ENCODE data around the gene SCEL.
"Not testable (repeated sequence)": the region's sequence is repeated elsewhere in the genome, so short reads cannot be mapped to it uniquely, and the experiment has no call there.

Gene SCEL

DNA sequence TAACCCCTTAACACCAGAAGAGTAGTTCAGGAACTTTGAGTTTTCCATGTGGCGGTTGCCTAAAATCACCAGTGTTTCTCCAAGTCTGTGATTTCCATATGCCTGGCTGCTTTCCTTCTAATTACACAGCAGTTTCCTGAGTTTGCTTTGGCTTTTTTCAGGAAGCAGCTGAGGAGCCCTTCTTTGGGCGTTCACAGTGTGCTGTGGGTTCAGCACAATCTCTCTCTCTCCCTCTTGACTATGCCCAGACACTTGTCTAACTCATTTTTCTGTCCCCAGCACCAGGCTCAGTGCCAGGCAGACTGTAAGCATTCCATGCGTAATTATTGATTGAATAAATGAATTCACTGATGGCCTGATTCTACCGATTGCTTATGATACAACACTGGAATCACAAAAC lies 19.7 kb downstream of the SCEL start:
- no peak for DNase-seq (ENCODE audit: low read depth in 2 of 2)

DNA sequence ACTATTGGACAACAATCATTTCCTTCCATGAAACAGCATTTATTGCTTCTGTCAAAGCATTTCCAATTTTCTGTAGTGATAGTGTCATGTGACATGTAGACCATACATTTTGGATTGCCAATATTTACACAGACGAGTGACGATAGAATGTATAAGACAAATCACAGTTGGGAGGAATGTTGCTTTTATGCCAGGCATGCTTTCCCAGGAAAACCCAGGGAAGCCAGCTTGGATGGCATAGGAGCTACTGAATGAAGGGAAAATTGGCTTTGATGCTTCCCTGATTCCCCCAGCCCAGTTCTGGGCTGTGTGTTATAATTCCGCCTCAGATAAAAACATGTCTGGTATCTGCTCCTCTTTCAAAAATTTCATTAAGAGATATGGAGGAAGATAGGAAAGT lies 22.5 kb downstream of the SCEL start:
- DNase-seq (ENCODE audit: low read depth in 2 of 2), result no peak

DNA sequence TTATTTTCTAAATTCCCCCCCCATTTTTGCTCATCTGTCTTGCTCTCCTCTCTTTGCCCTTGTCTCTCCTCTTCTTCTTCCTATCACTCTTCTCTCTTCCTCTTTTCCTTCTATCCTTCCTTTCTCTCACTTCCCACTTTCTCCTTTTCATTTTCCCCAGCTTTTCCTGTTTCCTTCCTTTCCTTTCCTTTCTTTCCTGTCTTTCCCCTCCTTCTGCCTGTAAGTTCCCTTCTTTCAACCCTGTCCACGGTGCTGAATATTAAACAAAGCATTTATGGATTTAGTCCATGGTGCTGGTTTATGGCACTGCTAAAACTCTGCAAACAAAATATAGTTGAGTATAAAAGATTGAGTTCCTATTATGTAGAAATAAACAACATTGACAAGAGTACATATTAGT lies 27.6 kb downstream of the SCEL start:
- DNase-seq (ENCODE audit: low read depth in 2 of 2), result no peak

DNA sequence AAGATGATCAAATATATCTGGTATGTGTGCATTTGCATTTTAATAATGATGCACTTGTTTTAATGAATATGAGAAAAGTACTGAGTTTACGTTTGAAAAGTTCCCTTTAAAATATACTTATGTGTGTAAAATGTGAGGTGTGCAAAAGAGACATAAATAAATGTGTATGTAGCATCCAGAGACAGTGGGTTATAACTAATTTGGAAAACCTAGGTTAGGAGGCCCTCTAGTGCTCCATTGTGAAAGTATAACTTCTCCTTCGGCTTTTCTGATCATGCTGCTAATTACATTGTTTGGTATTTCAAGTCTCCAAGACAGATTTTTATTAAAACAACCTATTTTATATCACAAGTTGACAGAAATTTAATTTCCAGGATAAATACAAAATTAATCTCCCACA lies 30.1 kb downstream of the SCEL start:
- DNase-seq (ENCODE audit: low read depth in 2 of 2), result no peak

DNA sequence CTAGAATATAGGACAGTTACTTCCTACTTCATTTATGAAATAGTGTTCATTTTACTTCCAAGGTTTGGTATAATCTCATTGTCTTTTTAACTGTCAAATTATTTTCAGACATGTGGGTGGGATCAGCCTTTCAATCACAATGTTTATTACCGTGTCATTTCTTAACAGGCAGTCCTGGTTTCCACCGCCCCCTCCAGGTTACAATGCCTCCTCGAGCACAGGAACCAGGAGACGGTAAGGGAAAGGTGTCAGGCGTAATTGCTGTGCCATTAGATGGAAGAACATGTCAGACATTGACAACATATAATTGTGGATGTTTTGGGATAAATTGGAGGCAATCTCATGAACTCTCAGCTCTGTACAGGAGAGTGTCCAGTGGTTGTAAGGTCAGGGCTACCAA lies 36.5 kb downstream of the SCEL start:
- DNase-seq (ENCODE audit: low read depth in 2 of 2), result no peak

DNA sequence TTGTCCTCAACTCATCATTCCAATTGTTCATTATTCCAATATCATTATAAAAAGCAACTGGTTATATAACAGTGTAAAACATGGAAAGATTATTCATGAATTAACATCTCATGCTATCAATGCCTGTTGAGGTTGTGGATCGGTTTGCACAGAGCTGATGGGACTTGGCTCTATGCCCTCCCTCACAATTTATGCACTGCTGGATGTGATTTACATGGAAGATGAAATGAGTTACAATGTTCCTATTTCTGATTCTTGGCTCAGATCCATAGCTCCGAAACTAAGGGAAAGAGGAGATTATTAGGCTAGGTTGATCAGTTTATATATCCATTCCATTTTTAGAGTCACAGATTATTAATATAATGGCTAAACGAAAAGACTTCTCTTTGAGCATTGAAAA lies 38.6 kb downstream of the SCEL start:
- DNase-seq (ENCODE audit: low read depth in 2 of 2), result no peak

DNA sequence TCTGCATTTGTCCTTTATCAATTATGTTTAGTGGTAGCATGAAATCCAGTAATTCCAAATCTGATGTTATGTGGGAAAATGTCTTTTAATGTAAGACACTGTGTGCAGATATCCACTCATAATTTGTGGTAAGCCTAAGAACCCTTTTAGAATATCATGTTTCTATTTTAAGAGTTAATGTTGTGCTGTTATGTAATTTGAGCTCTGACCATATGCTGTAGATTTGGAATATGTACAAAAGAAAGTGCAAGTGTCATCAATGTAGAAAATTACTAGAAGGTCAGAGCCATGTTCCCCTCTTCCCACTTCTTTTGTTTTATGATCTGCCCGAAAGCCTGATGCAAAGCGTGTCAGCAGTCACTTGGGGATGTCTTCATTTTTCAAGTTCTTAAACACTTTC lies 44.5 kb downstream of the SCEL start:
- no peak for DNase-seq (ENCODE audit: low read depth in 2 of 2)

DNA sequence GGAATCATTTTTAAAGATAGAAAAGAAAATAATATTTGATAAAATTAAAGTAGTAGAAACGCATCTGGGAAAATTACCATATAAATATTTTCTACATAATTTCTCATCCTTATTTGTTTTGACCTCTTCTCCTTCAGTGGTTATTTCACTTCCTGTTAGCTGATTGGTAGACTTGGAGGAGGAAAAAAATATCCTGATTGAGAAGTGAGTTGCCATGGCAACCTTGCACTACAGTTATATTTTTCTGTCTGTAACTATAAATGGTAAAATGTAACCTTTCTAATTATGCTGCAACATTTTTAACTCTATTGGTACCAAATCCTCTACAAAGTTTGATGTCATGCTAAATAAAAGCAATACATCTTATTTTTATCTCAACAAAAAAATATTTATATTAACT lies 45.2 kb downstream of the SCEL start:
- no peak for DNase-seq (ENCODE audit: low read depth in 2 of 2)

DNA sequence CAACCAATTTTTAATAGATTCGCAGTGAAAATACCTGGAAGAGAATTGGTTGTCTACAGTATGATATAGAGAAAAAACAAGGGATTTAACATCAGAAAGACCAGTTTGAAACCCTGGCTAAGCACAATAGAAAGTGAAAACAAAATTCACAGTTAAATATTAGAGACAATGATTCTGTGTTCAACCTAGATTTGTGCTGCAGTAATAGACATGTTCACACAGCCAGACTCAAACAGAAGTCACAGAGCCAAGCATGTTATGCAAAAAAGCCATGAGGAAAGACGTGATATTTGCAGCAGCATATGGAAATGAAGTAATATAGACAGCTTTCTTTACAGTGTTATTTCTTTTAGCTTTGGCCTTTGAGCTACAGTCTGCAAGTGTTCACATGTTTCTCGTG lies 48.1 kb downstream of the SCEL start:
- no peak for DNase-seq (ENCODE audit: low read depth in 2 of 2)

DNA sequence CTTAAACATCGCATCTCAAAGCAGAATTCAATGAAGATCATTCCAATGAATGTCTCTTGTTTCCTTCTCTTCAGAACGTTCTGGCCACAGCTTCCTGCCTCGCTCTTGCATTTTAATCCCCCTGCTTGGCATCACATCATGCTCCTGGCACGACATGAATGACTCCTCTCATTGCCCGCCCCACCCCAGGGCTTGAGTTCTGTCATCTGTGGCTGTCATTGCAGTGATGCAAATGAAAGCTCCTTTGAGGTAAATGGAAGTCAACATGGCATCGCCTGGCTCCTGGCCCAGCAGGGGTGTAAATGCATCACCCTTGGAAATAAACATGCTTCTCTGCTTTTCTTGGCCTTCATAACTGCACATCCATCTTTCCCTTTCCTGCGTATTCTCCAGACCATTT lies 48.6 kb downstream of the SCEL start:
- DNase-seq (ENCODE audit: low read depth in 2 of 2), result no peak

DNA sequence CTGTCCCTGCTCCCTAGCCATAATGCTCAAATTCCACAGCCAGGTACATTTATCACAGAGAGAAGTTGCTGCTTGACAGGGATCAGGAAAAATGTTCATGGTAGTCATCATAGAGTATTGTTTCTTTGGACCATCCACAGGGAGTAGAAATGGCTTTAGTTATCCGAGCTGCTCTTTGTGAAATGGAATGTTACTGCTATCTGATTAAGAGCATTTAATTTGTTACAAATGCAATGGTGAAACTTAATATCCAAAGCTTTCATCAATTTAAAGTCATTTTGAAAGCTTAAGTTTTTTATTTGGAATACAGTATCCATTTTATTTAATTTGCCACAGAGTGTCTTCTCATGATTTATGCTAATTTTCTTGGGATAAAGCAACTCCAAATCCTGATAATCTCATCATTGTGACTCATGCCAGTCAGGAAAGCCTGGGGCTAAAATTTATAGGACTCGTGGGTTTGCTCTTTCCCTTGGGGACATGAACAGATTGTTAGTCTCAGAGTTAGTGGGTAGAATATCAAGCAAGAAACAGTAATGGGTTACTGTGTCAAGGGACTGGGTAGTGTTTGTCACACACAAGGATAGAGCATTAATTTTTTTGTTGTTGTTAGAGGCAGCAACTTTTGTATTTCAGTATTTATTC lies 59.8 kb downstream of the SCEL start:
- no peak for DNase-seq (ENCODE audit: low read depth in 2 of 2)

DNA sequence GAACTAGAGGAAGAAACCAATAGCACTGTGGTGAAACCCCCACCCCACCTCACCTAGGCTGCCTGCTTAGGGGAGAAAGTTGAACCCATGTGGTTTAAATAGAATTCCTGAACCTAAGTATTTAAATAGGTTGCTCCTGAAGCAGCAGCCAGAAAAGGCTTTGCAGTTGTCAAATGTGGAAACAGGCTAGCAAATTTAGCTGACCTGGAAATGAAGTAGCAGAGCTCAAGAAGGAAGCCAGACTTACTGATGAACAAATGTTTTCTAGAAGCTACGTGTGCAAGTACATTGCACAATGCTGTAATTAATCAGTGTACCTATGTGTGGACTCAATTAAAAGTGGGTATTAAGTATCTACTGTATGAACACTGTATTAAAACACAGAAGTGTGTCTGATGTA lies 61.3 kb downstream of the SCEL start:
- no peak for DNase-seq (ENCODE audit: low read depth in 2 of 2)

DNA sequence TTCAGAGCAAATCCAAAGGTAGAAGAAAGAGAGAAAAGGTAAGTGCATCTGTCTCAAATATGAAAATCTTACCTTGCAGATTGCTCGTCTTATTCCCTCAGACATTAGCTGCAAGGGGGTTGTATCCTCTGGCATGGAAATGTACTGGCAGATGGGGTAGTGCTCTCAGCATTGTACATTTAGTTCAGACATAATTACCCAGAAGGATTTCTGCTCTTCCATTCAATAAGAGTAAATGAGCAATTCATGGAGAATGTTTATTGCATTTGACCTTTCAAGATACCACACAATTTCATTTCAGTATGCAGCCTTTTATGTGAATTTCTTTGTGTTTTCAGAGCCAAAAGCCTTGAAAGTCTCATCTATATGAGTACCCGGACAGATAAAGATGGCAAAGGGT lies 63.8 kb downstream of the SCEL start:
- DNase-seq (ENCODE audit: low read depth in 2 of 2), result no peak

DNA sequence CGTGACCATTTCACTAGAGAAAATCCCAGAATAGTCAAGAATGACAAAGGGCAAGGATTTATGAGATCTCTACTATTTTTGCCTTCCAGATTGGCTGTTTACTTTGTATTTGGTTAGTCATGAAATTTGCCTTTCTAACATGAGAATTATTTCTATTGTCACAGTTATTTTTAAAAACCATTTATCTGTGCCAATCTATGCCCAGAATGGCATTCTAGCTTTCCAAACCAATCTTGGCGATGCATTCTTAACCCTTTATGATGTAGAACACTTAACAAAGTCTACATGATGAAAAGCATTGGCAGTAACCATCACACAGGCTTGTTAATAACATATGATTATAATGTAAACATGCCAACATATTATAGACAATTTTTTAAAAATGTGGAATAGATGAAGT lies 65.2 kb downstream of the SCEL start:
- DNase-seq (ENCODE audit: low read depth in 2 of 2), result no peak

DNA sequence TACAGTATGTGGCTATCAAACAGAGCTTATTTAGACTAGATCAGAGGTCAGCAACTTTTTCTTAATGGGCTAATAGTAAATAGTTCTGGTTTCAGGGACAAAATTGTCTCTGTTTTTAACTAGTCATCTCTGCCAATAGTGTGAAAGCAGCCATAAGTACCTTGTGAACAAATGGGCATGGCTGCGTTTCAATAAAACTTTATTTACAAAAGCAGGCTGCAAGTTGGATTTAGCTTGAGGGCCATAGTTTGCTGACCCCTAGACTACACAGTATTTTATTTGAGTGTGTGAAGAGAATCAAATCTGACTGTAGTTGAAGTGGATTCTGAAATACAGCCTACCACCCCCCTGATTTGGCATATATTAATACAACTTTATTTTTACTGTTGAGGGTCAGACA lies 75.6 kb downstream of the SCEL start:
- no peak for DNase-seq (ENCODE audit: low read depth in 2 of 2)

DNA sequence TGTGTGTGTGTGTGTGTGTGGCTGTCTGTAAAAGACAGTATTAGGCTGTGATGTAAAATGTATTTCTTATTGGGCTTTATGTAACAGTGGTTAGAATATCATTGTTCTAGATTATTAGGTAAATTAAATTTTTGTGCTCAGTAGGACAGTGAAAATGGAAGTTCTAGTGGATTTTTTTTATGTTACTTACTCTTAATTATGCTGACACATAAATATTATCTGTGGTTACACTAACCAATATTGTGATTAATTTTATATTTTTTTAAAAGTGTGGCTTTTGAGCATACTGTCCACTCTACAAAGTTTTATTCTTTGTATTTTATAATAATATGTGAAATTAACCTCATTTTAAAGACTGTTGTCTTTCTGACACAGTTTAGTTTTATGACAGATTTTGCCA lies 80.5 kb downstream of the SCEL start:
- DNase-seq (ENCODE audit: low read depth in 2 of 2), result no peak

DNA sequence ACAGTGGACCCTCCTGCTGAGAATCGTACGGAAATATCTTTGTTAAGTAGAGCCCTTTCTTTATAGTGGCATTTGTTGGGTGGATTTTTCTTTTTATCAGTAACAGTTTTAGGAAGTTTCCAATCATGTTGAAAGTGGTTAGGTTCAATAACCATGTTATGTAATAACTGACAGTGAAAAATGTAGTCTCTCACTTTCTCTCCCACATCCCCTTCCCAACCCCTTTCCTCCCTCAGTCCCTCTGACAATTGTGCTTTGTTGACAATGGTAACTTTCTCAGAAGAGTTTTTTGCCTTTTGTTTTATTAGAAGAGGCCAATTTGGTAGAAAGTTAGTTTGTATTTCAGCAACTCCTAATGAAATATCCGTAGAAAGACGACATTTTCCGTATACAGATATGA lies 84.1 kb downstream of the SCEL start:
- no peak for DNase-seq (ENCODE audit: low read depth in 2 of 2)

DNA sequence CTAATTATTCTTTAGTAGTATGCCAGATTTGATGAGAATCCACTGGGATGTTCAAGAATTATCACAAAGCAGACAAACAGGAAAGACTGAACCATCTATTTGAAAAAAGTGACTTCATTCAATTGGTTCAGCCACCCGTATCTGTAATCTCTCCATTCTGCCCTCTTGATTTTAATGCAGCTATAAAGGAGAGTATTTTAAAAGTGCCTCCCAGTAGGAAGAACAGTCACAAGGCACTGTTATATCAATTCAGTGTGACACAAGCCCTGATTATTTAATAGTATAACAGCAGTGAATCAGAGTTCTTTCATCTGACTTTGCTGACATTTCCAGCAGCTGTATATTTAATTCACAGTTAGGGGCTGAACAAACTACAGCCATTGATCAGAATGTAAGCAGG lies 84.6 kb downstream of the SCEL start:
- no peak for DNase-seq (ENCODE audit: low read depth in 2 of 2)

DNA sequence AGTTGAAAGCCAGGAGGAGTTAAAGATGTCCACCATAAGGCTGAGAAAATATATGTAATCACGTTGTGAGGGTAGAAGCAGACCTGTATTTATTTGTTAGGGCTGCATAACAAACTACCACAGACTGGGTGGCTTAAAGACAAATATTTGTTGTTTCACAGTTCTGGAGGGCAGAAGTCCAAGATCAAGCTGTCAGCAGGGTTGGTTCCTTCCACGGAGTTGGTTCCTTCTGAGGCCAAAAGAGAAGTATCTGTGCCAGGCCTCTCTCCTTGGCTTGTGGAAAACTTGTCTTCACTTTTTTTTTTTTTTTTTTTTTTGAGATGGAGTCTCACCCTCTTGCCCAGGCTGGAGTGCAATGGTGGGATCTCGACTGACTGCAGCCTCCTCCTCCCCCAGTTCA lies 88.3 kb downstream of the SCEL start:
- no peak for DNase-seq (ENCODE audit: low read depth in 2 of 2)

DNA sequence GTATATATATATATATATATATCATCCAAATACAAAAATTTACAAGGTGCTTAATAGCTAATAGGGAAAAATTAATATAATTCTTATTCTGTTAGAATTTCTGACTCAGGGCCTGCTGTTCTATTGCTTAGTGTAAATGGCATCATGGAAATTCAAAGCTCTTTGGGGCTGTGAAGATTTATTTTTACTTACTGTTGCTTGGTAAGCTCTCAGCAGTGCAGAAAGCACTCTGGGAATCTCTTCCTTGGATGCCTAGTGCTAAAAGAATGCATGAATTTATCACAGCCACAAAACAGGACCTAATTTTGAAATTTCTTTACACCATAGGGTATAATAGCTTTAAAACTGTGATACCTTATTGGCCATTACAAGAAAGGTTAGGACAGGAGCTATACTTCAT lies 92.7 kb downstream of the SCEL start:
- no peak for DNase-seq (ENCODE audit: low read depth in 2 of 2)

DNA sequence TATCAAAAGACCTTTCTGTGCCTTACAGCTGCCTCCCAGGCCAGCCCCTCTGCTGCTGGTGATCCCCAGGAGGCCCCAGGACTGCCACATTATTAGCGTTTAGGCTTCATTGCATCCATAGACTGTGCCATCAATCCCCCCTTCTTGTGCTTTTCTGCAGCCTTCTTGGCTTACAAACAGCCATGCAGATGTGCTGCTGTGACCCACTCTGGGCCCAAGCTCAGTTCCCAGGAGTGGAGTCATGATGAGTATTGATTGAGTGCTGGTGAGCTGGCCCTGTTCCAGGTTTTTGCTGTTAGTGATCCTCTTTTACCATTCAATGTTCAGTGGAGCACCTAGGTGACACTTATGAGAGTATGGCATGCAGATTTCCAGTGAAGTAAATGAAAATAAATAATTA lies 102.1 kb downstream of the SCEL start:
- DNase-seq (ENCODE audit: low read depth in 2 of 2), result no peak

DNA sequence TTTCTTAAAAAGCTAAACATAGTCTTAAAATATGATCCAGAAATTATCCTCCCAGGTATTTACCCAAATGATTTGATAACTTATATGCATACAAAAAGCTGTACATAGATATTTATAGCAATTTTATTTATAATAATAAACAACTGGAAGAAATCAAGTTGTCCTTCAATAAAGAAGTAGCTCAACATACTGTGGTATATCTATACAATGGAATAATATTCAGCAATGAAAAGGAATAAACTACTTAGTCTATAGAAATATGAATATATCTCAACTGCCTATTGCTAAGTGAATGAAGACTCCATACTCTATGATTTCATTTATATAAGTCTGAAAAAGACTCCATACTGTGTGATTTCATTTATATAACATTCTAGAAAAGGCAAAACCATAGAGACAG lies 114.9 kb downstream of the SCEL start:
- no peak for DNase-seq (ENCODE audit: low read depth in 2 of 2)

DNA sequence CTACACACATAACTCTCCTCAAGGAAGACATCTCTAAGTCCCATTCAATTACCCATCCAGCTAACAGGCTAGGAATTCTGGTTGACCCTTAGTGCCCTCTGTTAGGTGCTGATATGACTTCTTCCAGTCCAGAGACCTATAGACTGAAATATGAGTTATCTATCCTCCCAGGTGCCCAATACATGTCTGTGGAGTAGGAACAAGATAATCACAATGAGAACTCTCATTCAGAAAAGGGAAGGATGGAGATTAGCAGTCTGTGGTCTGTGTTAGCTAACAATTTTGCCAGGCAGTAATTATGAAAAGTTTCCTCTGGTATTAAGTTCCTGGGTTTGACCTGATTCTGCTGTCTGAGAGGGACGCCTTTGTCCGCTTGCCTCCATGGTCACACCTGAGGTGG lies 117.8 kb downstream of the SCEL start:
- DNase-seq (ENCODE audit: low read depth in 2 of 2), result no peak

DNA sequence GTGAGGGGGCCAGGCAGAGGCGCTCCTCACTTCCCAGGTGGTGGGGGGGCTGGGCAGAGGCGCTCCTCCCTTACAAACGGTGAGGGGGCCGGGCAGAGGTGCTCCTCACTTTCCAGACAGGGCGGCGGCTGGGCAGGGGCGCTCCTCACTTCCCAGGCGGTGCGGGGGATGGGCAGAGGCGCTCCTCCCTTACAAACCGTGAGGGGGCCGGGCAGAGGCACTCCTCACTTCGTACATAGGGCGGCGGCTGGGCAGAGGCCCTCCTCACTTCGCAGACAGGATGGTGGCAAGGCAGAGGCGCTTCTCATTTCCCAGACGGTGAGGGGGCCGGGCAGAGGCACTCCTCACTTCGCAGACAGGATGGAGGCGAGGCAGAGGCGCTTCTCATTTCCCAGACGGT lies 124.5 kb downstream of the SCEL start:
- DNase-seq (ENCODE audit: low read depth in 2 of 2), result not testable (repeated sequence)

DNA sequence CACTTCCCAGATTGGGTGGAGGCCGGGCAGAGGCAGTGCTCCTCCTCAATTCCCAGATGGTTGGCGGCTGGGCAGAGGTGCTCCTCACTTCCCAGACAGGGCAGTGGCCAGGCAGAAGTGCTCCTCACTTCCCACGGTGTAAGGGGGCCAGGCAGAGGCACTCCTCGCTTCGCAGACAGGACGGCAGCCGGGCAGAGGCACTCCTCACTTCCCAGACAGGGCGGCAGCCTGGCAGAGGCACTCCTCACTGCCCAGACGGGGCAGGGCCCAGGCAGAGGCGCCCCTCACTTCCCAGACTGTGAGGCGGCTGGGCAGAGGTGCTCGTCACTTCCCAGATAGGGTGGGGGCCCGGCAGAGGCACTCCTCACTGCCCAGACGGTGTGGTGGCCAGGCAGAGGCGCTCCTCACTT lies 125.3 kb downstream of the SCEL start:
- no peak for DNase-seq (ENCODE audit: low read depth in 2 of 2)
